ENCODE measurements around the gene CTDSP2.
"Not testable (repeated sequence)": the region's sequence is repeated elsewhere in the genome, so short reads cannot be mapped to it uniquely, and the experiment has no call there.

The CTDSP2 gene

DNA sequence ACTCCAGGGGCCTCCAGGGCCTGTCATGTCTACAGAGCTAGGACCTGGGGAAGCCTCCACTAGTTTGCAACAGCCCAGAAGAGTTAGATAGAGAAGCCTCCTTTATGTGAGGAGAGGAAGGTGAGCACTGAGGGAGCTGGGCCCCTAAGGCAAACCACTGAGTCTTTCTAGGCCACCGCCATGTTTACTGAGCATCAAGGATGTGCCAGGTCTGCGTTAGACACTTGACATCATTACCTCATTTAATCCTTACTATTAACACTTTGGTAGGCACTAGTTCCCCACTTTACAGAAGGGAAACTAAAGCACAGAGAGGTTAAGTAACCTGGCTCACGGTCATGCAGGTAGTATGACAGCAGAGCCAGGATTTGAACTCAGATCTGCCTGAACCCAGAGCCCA is 12.9 kb downstream of the CTDSP2 start:
- no peak for DNase-seq

DNA sequence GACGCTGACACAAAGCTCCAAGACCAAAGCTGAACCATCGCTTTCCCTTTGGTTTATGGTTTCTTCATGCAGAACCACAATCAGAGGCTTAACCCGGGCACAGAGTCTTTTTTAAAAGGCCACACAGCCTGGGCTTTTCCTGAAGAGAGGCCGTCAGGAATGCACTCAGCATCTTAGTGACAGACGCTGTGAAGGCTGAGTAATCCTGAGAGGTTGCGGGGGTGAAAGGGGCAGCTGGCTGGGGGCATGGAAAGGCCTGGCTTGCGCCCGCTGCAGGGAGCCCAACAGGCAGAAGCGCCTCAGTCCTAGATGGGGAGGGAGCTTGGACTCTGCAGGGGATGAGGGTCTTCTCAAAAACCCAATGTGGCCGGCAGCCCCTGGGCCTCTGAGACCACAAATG is 13.6 kb downstream of the CTDSP2 start:
- no peak for DNase-seq

DNA sequence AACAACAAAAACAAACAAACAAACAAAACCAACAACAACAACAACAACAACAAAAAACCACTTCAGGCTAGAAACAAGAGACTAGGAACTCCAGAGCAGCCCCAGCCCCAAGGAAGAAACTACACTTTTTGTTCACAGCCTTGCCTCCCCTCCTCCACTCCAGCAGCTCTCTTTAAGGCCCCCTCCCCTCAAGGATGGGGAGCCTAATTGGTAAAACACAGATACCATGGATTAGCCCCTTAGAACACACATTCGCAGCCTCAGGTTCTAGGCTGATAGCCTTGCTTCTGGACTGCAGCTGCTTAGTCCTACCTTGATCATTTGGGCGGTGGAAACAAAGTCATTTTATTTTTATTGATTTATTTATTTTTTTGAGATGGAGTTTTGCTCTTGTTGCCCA is 16.1 kb downstream of the CTDSP2 start:
- no peak for DNase-seq

DNA sequence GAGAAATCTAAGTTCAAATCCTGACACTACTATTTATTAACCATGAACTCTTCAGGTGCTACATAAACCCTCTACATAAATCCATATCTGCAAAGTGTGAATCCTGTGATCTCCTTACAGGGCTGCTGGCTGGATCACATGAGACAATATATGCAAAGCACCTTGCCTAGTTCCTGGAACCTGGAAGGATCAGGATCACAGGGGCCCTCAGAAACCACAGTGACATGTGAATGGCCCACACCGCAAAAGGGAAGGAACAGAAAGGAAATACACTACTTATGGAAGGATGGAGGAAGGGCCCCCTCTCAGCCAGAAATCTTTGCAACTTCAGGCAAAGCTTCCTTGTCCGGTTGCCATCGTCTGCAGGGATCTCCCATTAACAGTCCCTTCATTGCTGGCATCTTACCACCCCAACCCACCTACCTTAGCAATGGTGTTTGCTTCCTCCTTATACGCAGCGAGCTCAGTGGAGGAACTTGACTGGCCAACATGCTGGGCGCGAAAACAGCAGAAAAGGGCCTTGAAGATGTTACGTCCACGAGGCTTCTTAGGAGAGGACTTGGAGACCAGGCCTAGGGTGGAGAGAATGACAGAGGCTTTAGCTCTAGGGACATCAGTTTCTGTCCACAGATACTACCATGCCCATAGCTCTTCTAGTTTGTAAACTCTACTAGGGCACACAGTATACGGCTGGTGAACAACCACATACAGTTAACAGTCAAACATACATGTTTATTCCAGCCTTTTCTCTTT is 17.3 kb downstream of the CTDSP2 start:
- DNase-seq, result no peak

DNA sequence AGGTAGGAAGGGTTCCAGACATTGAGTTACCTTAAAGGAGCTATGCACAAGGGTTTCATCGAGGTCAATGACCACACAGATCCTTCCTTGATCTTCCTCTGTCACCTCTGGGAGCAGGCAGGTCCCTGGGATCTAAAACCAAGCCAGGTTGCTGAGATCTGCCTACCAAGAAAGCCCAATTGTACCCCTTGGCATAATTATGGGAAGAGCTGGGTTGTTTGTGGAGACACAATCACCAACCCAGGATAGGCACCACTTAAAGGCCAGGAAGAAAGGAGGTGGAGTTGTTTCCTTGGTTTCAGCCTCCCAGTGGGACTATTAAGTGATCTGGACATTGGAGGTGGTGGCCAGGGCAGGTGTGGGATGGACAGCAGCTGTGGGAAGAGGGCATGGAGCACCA is 19.6 kb downstream of the CTDSP2 start:
- no peak for DNase-seq

DNA sequence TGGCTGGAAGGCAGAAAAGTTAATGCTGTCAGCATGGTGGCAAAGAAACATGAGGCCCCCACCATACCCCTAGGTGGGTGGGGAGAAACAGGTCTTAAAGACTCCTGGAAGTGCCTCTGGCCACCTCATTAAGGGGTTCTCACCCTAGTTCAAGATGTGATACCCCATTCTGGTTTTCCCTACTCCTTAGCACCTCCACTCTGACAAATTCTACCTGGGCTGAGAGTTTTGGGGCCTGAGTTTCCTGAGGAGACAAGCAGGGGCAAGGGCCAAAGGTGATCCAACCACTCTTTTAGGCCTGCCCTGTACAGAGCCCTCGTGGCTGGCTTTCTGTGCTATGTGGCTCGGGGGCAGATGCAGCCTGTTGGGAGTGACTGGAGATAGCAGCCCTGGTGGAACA is 20.1 kb downstream of the CTDSP2 start:
- DNase-seq, result no peak

DNA sequence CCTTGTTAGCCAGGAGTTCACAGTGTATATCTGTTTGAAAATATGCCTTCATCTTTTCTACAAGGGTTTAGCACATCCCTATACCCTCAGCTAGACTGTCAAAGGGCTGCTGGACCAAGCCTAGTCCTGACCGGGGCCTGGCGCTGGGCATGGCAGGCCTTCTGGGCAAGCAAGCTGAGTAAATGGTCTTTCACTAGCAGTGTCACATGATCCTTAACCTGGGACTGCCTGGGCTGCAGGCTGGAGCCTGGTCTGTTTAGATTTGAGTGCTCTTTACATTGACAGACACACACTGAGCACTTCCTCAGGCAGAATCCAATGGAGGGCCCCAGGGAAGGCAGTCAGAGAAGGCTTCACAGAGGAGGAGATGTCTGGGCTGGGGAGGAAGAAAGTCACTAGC is 21.1 kb downstream of the CTDSP2 start:
- DNase-seq, result no peak

DNA sequence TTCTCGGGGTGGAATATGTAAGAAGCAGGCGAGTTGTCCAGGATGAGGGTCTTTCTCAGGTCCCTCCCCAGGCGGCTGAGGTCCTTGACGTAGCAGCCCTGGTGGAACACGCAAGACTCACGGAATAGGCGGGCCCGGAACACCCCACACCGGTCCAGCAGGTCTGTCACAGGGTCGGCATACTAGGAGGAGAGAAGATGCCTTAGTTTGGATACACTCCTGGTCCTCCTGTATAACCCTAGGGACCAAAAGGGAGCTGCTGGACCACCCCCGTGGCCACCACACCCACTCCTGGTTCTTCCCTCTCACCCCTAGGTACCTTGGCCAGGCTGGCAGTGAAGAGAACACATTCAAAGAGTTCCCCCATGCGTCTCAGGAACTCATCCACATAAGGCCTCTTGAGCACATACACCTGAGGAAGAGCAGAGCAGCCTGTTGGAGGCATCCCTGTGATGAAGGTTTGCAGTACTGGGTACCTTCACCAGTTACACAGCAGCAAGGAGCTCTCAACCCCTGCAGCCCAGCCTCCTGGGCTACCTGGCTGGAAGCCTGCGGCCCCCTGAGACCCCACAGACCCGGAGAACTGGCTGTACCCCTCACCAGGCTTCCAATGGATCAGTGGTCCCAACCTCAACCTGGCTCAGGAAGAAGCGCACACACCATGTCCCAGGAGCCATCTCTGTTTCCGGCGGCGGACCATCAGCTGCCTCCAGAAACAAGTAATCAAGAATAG is 22.5 kb downstream of the CTDSP2 start:
- no peak for DNase-seq

DNA sequence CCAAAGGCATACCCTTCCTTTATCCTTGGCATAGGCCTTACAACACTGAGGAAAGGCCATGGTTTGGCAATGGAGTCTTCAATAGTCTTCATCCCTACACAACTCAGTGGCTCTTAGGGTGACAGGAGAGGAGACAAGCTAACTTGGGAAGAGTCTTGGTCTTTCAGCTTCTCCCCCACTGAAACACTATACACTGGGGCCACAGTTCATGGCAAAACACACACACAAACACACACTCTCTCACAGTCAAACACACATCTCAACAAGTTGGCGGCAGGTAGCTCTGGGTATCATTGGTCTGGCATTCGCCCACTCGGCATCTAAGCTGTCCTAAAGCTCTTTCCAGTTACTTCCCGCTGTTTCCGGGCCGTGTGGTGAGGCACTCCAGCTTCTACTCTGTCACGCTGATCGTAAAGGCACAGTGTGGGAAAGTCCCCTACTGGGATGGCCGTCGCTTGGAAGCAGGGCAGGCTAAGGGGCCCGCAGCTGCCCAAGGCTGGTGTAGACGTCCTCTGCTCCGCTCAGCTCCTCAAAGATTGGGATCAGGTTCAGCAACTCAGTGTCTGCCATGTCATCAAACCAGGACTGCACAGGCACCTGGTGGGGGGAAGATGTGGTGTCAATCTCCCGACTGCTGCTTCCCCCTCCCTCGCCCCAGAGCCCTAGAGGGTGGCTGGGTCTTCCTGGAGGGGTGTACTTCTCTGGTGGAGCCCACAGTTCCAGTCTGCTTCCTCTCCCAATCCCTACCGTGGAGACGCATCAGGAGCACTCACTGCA is 23.2 kb downstream of the CTDSP2 start:
- no peak for DNase-seq

DNA sequence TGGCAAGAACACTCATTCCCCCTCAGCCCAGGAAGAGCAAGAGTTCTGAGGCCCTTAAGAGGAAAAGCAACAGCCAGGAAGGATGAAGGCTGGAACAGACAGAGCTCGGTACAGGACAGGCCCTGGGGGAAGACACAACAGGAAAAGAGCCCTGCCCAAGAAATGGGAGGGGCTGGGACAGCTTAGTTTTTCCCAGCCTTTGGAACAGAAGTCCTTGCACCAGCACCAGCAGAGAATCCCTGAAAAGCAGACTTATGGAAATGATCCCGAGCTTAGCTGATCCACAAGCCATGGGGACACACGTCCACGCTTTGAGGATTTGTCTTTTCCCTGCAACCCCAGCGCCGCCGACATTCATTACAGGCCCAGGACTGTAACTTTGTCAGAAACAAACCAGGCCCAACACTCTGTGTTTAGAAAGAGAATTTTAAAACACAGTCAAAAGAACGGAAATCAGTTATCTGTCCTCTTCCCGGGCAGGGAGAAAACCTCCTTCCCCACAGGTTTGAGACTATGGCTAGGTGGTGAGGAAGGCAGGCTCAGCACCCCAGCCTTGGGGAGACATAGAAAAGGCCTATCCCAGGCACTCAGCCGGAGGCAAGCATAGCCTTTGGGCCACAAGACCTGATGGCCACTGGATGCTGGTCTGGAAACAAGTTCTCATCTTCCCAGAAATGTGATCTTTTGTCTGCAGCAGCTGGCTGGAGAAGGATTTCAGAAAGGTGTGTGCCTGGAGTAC is 24.0 kb downstream of the CTDSP2 start:
- no peak for DNase-seq

DNA sequence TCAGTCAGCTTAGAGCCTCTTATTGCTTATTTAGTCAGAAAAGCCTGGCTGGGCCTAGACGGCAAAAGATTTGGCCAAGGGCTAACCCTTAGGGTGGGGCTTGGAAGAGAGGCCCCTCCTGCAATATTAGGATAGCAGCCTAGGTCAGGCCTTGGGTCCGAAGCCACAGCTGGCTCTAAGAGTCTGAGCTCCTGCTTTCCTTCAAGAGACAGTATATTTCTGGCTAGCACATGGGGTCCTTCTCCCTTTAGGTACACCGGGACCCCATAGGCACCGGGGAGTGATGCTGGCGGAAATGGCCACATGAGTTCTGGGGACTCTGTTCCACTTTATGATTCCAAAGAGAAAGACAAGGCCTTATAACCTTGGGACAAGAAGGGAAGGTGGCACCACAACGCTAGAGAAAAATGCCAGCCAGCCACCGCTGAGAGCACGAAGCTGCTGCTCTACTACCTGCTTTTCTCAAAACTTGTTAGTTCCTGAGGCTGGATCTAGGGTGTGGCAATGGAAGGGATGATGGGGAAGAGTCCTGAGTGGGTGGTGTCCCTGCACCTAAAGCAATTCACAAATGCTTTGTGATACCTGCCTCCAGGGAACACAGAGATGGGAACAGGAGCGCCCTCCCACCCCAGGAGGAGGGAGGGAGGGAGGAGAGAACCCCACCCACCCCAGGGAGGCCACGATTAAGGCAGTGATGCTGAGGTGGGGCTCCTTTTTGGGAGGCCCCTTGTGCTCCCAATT is 24.9 kb downstream of the CTDSP2 start:
- DNase-seq, result no peak

DNA sequence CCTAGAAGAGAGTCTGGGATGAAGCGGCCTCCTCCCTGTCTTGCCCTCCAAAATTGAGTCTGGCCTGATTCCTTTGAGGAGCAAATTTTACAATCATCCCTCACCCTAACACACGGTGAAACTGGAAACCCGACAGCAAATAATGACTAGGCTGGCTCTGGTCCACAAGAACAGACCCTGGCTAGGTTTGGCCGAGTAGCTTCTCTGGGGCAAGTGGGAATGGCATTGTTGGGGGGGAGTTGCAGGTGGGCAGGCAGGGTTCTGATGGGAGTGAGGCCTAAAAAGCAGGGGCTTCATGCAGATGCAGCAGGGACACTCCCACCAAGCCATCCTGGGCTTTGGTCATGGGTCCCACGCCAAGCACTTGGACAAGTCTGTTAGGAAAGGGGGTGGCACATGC is 25.5 kb downstream of the CTDSP2 start:
- DNase-seq, result not testable (repeated sequence)

DNA sequence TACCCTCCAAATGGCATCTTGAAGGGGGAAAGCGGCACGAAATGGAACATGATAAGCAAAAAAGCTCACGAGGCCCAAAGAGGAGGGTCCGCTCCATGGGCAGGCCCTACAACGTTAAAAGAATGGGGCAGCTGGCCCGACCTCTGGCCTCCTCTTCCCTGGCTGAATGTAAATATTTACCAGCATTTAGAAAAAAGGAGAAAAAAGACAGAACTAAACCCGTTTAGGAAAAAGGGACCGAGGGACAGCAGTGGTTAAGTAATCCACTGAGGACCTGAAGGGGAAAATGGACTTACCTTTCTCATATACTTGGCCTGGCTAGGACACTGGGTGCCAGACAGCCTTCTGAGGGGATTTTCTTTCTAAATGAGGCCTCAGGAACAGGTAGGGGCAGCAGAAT is 26.4 kb downstream of the CTDSP2 start:
- not testable (repeated sequence) for DNase-seq

DNA sequence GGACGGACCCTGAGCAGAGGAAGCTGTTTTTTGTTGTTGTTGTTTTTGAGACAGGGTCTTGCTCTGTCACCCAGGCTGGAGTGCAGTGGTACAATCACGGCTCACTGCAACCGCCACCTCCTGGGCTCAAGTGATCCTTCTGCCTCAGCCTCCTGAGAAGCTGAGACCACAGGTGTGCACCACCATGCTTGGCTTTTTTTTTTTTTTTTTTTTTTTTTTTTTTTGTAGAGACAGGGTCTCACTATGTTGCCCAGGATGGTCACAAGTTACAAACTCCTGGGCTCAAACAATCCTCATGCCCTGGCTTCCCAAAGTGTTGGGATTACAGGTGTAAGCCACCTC is 28.6 kb downstream of the CTDSP2 start:
- not testable (repeated sequence) for DNase-seq

DNA sequence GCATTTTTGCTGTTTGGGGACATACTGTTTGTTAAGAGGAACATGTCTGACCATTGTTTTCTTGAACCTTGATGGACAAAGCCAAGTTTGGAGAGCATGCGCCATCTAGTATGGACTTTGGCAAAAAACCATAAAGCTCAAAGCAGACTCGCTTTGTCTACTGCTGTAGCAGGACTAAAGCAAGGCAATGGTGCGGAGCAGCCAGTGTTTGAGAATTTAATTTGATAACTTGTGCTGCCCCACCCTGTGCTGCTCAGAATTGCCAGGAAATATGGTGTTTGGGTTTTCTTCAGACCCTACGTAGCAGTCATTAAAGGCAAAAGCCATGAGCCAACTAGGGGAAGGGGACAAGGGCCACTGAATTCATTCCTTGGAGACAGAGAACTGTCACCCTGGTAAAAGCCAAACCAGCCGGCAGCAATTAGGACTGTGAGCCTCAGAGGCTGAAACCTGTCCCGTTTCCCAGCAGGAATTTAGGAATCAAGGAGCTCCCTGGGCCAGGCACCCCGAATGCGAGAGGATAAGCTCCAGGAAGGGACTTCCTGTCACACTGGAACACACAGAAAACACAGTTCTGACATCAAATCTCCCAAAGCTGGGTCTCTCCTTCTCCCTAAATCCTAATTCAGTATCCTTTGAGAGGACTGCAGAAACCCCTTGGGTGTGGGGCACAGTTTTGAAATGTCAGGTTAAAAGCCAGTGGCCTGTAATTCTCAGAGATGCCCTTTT is 29.1 kb downstream of the CTDSP2 start:
- DNase-seq, result no peak

DNA sequence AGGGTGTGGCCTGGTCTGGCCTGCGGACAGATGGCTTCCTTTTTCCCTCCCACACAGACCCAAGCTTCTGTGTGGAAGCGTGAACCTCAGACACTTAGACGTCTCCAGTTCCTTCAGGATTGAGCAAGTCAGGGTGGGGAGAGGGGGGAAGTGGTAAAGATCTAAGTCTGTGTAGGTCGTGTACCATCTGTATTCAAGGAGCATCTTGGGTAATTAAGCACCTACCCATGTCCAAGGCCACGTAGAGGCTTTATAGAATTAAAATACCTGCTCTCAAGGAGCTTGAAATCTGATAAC is 29.7 kb downstream of the CTDSP2 start:
- no peak for DNase-seq

DNA sequence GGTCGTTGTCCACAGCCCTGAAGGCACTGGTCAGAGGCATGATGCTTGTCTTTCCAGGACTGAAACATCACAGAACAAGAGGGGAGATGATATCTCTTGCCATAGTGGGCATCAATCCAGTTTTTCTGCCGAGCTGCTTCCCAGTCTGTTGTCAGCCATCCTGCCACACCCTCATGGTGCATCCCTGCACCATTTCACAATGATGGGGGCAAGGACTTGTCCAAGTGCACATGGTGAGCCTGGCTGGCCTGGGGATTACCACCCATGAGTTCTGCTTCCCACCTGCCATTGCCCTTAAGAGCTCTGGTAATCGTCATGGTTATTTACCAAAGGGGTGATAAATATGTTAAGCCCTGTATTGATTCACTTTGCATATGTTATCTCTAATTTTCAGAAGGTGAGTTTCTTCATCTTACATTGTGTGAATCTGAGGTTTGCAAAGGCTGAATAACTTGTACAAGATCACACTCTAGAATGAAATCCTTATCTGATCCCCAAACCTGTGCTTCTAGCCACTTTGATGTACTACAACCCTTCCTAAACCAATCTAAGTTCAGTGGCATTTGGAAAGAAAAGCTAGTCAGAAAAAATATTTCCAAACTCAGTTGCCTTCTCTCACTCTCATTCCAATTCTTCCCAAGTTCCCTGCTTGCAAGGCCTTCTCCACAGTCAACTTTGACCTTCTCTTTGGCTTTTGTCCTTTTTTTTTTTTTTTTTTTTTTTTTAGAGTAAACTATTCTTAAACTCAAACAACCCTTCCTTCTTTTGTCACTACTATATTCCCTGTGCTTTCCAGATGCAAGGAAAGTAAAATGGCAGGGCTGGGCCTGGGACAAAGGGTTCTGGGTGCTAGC is 30.3 kb downstream of the CTDSP2 start:
- DNase-seq, result no peak

DNA sequence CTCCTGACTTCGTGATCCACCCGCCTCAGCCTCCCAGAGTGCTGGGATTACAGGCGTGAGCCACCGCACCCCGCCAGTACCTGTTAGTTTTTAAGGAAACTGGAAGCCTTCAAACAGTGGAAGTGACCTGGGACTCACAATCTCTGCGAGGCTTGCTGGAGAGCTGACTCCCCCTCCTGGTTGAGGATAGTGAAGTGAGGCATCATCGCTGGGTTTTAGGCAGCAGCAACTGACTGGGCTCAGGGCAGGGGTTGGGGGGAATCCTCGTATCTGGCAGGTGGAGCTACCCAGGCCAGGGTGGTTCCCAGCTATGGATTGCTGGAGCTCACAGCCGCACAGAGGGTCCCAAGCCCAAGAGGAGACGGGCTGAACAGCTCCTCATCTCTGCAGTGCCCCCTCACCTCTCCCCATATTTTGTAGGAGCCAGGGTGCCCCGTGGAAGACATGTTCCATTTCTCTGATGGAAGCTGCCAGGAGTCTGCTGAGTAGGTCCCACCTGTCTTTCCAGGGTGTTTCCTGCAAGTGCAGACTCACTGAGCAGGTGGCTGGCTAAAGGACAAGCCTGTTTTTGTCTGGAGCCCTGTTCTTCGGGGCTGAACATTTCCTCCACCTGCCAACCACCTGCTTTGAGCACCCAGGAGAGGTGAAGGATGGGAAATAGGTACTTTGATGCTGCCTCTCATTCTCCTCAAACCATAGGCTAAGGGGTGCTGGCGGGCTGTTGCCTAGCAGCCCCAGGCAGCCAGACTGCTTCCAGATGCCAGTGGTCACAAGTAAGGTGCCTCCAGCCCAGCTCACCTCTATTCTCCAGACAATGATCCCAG is 31.1 kb downstream of the CTDSP2 start:
- DNase-seq, result peak; percentile 85

DNA sequence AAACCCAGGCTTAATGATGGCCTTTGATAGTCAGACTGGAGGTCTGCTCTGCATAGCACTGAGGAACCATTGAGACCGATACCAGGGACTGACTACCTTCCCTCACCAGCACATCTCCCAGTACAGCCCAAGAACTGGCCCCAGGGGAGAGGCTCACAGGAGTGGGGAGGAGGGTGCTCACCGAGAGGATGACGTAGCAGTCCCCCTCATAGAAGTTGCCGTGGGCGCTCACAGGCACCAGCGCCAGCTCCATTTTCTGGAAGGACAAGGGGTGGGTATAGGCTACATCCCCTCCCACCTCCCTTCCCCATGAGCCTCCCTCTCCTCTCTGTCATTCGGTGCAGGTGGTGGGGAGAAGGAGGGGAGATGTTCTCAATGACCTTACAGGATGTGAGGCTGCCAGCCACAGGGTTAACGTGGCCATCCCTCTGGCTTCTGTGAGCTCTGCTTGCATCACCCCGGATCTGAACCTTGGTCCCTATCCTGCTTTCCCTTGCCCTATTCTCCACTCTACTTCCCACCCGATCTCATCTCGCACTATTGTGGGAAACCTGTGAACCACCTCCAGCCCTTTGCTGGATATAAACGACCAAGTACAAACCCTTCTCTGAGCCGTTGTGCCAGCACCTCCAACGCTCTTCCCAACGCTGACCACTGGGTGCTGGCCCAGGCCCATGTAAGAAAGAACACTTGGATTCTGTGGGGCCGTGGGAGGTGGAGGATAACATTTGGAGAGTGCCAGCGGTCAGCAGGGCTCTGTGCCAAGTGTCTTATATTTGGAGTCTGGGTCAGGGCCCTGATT is 32.4 kb downstream of the CTDSP2 start:
- DNase-seq, result no peak

Data from NCI-H1105 treated with DMSO at 0.1 percent for 48 hours (cell line).